Adrenal gland (tissue), 5 donors: ENCODE results near the gene CEP89.

Source experiments
- CTCF ChIP-seq, 6 experiments: fragments of 450-650 bp in 4 of 6; fragments of 200-600 bp in 2 of 6; sonication (generic) in 1 of 6; IDR thresholded peaks; 1 replicate in 5 of 6; 2 replicates in 1 of 6; pipeline versions ENCODE4 v1.5.1 to v1.8.0; 2016 to 2021; ENCODE audit warnings: antibody characterized with exemption in 6 of 6, mild to moderate bottlenecking in 2 of 6, moderate library complexity in 1 of 6
- POLR2A ChIP-seq, 2 donors: fragments of 450-650 bp; IDR thresholded peaks; one replicate each; pipeline ENCODE4 v1.6.1; 2017; ENCODE audit warnings: antibody characterized with exemption in 2 of 2, mild to moderate bottlenecking in 2 of 2, moderate library complexity in 1 of 2
- donor health status: DM: no; HTN: no; CAD: no.

- TF ChIP-seq CTCF (IDR thresholded peaks at IDR 0.05) = no peak
- TF ChIP-seq POLR2A (IDR thresholded peaks at IDR 0.05) = no peak
Measured at GRCh38 chr19:32872391-32872790, 99.4 kb downstream of the CEP89 start.
